NCI-H2196 treated with DMSO at 0.1 percent for 48 hours (cell line): Measurements from ENCODE around the gene LILRB2.
"Not testable (repeated sequence)": the region's sequence is repeated elsewhere in the genome, so short reads cannot be mapped to it uniquely, and the experiment has no call there.

Source experiments
- DNase-seq: peaks from one replicate; lab custom pipeline; 2025; ENCODE audit not compliant: unreplicated experiment; lab: John Stamatoyannopoulos, UW

Gene LILRB2

GRCh38 chr19:54307389-54308020, 26.6 kb upstream of the LILRB2 start:
- DNase-seq, result no peak

- DNase-seq, result no peak
Measured at GRCh38 chr19:54305141-54305540, 24.2 kb upstream of the LILRB2 start.

DNA sequence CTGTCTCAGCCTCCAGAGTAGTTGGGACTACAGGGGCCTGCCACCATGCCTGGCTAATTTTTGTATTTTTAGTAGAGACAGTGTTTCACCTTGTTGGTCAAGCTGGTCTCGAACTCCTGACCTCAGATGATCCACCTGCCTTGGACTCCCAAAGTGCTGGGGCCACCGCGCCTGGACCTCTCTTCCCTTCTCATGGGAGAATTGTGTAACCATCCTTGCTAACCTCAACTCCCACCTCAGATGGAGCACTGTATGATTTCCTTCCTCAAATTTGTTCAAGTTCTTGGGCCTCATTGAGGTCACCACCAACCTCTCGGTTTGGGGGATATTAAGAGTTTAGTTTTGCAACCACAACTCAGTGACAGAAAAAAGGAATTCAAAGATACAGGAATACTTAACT, 21.3 kb upstream of the LILRB2 start:
- no peak for DNase-seq

GRCh38 chr19:54299515-54299914, 18.6 kb upstream of the LILRB2 start:
- DNase-seq, result no peak

DNA sequence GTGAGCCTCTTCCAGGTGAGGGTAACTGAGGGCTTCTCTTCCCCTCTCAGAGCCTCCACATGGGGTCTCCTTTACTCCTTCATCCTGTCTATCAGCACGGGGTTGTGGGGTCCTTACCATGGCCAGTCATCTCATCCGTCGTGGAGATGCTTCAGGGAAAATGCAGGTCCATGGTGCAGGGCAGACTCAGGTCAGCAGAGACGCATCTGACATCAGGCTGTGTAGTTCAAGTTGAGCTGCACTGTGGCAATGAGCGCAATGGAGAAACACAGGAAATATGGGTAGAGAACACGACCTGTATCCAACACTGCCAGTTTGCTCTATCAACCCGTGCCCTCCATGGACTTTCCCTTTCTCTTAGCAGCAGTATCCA, 18.2 kb upstream of the LILRB2 start:
- no peak for DNase-seq

- no peak for DNase-seq
Measured at GRCh38 chr19:54298357-54299125, 17.6 kb upstream of the LILRB2 start.

- DNase-seq, result no peak
Measured at GRCh38 chr19:54297759-54298305, 16.9 kb upstream of the LILRB2 start.

DNA sequence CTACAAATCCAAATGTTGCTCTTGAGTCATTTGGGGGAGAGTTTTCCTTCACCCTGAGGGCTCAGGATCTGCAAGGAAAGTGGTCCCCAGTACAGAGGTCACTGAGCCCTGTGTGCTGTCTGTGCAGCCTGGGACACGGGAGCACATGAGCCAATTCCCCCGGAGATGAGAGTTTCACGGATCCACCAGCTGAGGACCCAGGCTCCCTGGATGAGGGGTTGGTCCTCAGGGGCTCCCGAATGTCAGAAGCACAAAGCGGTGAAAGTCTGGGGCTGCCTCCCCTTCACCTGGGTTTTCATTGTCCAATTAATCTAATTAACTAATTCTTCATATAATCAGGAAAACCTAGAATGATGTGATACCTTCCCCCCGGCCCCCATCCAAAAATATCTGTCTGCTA, 13.6 kb upstream of the LILRB2 start:
- no peak for DNase-seq

DNA sequence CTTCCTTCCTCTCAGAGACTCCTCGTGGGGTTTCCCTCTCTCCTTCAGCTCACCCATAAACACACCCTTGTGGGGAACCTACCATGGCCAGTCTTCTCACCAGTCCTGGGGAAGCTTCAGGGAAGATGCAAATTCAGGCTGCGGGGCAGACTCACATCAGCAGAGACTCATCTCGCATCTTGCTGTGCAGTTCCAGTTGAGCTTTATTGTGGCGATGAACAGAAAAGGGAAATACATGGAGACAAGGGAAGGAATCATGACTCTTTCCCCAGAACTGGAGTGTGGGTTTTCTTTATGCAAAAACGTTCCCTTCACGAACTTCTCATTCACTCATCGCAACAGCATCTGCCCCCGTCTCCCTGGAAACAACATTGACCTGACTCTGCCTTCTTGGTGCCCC, 8.2 kb upstream of the LILRB2 start:
- DNase-seq, result not testable (repeated sequence)

GRCh38 chr19:54287456-54287855, 6.5 kb upstream of the LILRB2 start:
- DNase-seq, result no peak

DNA sequence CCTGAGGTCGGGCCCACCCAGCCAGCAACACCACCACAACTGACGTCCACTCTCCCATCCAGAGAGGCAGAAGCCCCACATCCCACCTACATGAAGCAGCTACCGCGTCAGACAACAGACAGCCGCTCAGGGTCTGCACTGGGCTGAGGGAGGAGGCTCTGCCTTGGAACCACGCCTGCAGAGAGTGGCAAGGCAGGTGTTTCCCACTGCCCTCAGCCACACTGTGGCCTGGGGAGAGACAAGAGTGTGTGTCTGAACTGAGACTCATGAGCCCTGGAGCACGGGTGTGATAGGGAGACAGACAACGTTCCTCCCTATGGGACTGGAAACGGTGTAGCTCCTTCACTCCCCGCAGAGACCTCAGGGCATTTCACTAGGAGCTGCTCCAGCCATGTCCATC, 5.4 kb upstream of the LILRB2 start:
- not testable (repeated sequence) for DNase-seq

GRCh38 chr19:54285427-54286056, 4.6 kb upstream of the LILRB2 start:
- DNase-seq, result not testable (repeated sequence)

DNA sequence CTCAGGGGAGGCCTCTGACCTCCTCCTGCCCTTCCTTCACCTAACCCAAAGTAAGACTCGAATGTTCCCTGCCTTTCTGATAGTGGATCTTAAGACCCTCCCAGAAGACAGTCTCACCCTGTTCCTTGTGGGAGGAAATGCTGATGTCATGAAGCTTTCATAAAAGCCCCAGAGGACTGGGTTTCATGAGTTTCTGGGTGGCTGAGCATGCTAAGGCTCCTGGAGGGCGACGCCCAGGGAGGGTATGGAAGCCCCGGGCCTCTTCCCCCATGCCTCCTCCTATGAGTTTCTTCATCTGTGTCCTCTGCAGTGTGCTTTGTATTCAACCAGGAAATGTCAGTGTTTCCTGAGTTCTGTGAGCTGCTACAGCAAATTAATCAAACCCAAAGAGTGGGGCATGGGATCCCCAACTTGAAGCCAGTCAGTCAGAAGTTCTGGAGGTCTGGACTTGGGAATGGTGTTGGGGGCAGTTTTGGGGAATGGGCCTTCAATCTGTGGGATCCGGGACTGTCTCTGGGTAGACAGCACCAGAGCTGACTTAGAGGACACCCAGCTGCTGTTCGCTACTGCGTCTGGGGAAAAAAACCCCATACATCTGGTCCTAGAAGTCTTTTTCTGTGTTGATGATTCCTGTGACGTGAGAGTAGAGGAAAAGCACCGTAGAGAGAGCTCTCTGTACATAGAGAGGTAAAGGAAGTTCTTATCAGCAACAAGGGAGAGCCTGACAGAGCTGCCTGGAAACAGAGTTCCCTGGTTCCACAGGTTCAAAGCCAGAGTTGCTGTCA, 2.0 kb upstream of the LILRB2 start:
- DNase-seq, result no peak

GRCh38 chr19:54281729-54282075, 792 bp upstream of the LILRB2 start:
- DNase-seq, result not testable (repeated sequence)

GRCh38 chr19:54280441-54280840, 469 bp downstream of the LILRB2 start:
- DNase-seq, result not testable (repeated sequence)

DNA sequence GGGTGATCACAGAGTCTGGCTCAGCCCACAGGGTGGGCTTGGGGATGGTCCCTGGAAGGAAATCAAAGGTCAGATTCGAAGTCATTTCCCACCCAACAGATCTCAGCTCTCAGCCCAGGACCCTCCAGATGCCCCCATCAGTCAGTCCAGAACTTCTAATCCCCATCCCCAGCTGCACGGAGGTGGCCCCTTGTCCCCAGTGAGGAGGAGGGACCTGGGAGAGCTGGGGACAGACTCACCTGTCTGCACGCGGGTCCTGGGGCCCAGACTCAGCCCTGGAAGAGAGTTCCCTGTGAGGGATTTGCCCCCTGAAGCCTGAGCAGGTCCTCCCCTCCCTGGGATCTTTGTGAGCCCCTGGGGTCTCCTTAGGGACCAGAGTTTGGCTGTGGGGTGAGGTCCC, 885 bp downstream of the LILRB2 start:
- DNase-seq, result not testable (repeated sequence)

DNA sequence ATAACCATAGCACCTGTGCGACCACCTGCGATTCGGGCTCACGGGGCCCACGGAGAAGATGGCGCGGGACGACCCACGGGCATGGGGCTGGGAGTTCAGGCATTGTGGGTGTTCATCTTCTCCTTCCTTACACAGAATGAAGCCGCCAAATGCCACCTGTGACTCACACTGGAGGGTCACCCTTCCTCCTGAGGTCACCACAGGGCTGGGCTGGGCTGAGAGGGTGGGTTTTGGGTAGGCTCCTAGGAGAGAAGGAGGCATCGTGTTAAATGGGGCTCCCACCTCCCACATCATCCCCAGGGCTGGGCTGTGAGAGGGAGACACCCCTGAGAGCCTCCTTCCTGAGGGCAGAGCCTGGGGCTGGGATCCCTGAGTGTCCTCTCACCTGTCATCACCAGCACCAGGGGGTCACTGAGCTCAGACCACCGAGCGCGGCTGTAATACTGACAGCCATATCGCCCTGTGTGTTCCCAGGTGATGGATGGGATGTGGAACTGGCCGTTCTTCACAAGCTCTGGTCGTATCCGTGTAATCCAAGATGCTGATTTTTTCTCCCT, 1.4 kb downstream of the LILRB2 start:
- no peak for DNase-seq

DNA sequence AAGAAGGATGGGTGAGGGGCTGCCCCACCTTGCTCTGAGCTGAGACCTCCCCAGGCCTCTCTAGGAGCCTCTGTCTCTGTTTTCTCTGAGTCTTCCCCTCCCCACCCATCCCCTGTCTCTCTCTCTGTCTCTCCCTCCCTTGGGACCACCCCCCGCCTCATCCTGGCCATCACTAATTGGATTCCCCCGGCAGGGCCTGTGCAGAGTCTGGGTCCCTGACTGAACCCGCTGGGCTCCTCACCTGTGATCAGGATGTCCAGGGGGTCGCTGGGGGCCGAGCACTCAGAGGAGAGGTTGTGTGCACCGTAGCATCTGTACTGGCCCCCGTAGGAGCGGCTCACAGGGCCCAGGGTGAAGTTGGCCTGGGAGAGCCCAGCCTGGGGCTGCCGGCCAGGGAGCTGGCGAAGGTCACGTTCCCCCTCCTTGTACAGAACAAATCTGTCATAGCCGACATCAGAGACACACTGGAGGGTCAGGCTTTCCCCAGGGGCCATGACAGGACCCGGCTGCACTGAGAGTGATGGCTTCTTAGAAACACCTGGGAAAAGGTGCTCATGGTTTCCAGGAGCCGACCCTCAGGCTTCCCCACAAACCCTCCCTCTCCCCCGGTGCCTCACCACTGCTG, 2.2 kb downstream of the LILRB2 start:
- not testable (repeated sequence) for DNase-seq

DNA sequence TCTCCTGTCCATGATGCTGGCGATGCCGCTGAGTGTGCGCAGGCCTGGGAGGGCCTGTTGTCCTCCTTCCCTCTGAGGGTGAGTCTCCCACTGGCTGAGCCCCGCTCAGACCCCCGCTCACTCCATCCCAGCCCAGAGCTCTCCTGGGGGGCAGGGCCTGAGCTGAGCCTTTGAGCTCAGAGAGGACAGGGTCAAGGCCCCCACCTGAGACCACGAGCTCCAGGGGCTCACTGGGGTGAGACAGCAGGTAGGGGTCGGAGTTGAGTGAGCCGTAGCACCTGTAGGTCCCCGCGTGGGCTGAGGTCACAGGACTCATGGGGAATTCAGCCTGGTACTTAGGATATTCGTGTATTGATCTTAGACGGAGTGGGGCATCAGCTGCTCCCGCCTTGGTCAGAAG, 2.9 kb downstream of the LILRB2 start:
- DNase-seq, result not testable (repeated sequence)

- DNase-seq, result not testable (repeated sequence)
Measured at GRCh38 chr19:54277111-54277615, 3.7 kb downstream of the LILRB2 start.
